OCI-LY1 (cell line): Measurements from ENCODE around the gene ZBTB46.
"Not testable (repeated sequence)": the region's sequence is repeated elsewhere in the genome, so short reads cannot be mapped to it uniquely, and the experiment has no call there.

ENCODE experiments used
- H2AFZ ChIP-seq: fragments of 200-600 bp; sonication (generic), shearing (Covaris generic); 2 replicates; pipeline ENCODE4 v1.6.0; 2014; ENCODE audit warnings: antibody characterized with exemption, mild to moderate bottlenecking, low read length
- H3F3A ChIP-seq: fragments of 200-600 bp; sonication (generic), shearing (Covaris generic); 2 replicates; pipeline ENCODE4 v1.6.0; 2014; ENCODE audit warnings: mild to moderate bottlenecking, antibody characterized with exemption, low read length, moderate library complexity; ENCODE audit not compliant: insufficient read depth
- H3K27ac ChIP-seq: fragments of 200-600 bp; sonication (generic); 2 replicates; pipeline ENCODE4 v1.5.1; 2014; ENCODE audit warnings: low read length, mixed run types, mild to moderate bottlenecking, low read depth; ENCODE audit not compliant: poor library complexity, severe bottlenecking
- H3K27me3 ChIP-seq: fragments of 200-600 bp; sonication (generic); 2 replicates; pipeline ENCODE4 v1.6.0; 2014; ENCODE audit warnings: antibody characterized with exemption, mild to moderate bottlenecking, low read length, moderate library complexity; ENCODE audit not compliant: insufficient read depth
- H3K36me3 ChIP-seq: fragments of 200-600 bp; sonication (generic); 2 replicates; pipeline ENCODE4 v1.6.1; 2014; ENCODE audit warnings: mild to moderate bottlenecking, antibody characterized with exemption, low read length, moderate library complexity, mixed read lengths; ENCODE audit not compliant: insufficient read depth
- H3K4me1 ChIP-seq: fragments of 200-600 bp; sonication (generic); 2 replicates; pipeline ENCODE4 v1.5.1; 2014; ENCODE audit warnings: mild to moderate bottlenecking, low read length, moderate library complexity; ENCODE audit not compliant: insufficient read depth, severe bottlenecking
- H3K4me2 ChIP-seq: fragments of 200-600 bp; sonication (generic), shearing (Covaris generic); 2 replicates; pipeline ENCODE4 v1.6.1; 2014; ENCODE audit warnings: low read length
- H3K4me3 ChIP-seq: fragments of 200-600 bp; sonication (generic); 2 replicates; pipeline ENCODE4 v1.5.1; 2014; ENCODE audit warnings: low read length, low read depth, mild to moderate bottlenecking, mixed read lengths; ENCODE audit not compliant: poor library complexity, severe bottlenecking
- H3K79me2 ChIP-seq: fragments of 200-600 bp; shearing (Covaris generic); 2 replicates; pipeline ENCODE4 v1.6.1; 2016; ENCODE audit warnings: mixed run types, low read length, mixed read lengths; ENCODE audit not compliant: insufficient read depth
- H3K9ac ChIP-seq: fragments of 200-600 bp; sonication (generic), shearing (Covaris generic); 2 replicates; pipeline ENCODE4 v1.6.1; 2014; ENCODE audit warnings: mild to moderate bottlenecking, low read length, mixed read lengths
- H3K9me2 ChIP-seq: fragments of 200-600 bp; sonication (generic), shearing (Covaris generic); 2 replicates; pipeline ENCODE4 v1.6.1; 2014; ENCODE audit warnings: low read depth, mild to moderate bottlenecking, low read length, mixed read lengths
- H3K9me3 ChIP-seq: fragments of 200-600 bp; shearing (Covaris generic); 2 replicates; pipeline ENCODE4 v1.6.1; 2014; ENCODE audit warnings: low read length, mixed read lengths
- H4K20me1 ChIP-seq: fragments of 200-600 bp; sonication (generic), shearing (Covaris generic); 2 replicates; pipeline ENCODE4 v1.6.0; 2016; ENCODE audit warnings: mild to moderate bottlenecking, low read length; ENCODE audit not compliant: insufficient read depth
- EZH2 ChIP-seq: fragments of 200-600 bp; sonication (generic), shearing (Covaris generic); IDR thresholded peaks from 2 replicates; pipeline ENCODE4 v1.8.0; 2017; ENCODE audit warnings: borderline replicate concordance, mixed run types, mild to moderate bottlenecking, antibody characterized with exemption, low read length, moderate library complexity, mixed read lengths
- TF ChIP-seq, protein P1 (sequence below): fragments of 200-600 bp; sonication (generic), shearing (Covaris generic); IDR thresholded peaks from 2 replicates; pipeline ENCODE4 v1.5.1; 2017; ENCODE audit warnings: mild to moderate bottlenecking, antibody characterized with exemption, low read length, moderate library complexity, mixed read lengths

Gene ZBTB46

DNA sequence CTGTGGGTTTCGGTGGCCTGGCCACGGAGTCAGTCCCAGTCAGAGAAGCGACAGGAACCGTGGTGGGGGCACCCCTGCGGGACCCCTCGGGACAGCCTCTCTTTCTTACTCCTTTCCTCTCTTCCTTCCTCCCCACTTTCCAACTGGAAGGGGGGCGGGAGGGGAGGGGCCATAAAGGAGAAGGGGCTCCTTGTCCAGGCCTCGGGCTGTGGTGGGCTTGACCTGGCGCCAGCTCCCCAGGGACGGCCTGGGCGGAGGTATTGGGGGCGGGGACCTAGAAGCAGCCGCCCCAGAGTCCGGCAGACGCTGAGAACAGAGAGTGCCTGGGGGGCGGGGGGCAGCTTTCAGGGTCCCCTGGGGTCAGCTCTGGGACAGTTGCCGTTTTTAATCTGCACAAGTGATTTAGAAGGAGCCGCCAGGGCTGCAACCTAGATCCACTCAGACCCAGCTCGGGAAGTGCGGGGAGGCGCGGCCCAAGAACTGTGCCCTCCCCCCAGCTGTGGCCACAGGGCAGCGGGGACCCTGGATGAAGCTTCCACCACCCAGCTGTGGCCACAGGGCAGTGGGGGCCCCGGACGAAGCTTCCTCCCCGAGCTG is 23.8 kb upstream of the ZBTB46 start:
- H4K20me1 ChIP-seq: no peaks in the 10 kb centered on the region
- no peak overlapping the region for H3K4me2 ChIP-seq
- H3F3A ChIP-seq: no peaks in the 10 kb centered on the region
- peaks cover 4% of the 10 kb centered on the region; the same call in 1 of the 2 replicates for H3K27me3 ChIP-seq
- no peak overlapping the region for H3K9ac ChIP-seq
- no peaks in the 10 kb centered on the region for H3K4me1 ChIP-seq
- no peak for TF ChIP-seq EZH2
- TF ChIP-seq, protein P1, sequence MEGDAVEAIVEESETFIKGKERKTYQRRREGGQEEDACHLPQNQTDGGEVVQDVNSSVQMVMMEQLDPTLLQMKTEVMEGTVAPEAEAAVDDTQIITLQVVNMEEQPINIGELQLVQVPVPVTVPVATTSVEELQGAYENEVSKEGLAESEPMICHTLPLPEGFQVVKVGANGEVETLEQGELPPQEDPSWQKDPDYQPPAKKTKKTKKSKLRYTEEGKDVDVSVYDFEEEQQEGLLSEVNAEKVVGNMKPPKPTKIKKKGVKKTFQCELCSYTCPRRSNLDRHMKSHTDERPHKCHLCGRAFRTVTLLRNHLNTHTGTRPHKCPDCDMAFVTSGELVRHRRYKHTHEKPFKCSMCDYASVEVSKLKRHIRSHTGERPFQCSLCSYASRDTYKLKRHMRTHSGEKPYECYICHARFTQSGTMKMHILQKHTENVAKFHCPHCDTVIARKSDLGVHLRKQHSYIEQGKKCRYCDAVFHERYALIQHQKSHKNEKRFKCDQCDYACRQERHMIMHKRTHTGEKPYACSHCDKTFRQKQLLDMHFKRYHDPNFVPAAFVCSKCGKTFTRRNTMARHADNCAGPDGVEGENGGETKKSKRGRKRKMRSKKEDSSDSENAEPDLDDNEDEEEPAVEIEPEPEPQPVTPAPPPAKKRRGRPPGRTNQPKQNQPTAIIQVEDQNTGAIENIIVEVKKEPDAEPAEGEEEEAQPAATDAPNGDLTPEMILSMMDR: no peak
- no peaks in the 10 kb centered on the region for H3K9me3 ChIP-seq
- no peak overlapping the region for H3K4me3 ChIP-seq
- H3K36me3 ChIP-seq: no peaks in the 10 kb centered on the region
- H3K9me2 ChIP-seq: no peaks in the 10 kb centered on the region
- H2AFZ ChIP-seq: no peak overlapping the region
- H3K27ac ChIP-seq: no peak overlapping the region
- no peaks in the 10 kb centered on the region for H3K79me2 ChIP-seq

DNA sequence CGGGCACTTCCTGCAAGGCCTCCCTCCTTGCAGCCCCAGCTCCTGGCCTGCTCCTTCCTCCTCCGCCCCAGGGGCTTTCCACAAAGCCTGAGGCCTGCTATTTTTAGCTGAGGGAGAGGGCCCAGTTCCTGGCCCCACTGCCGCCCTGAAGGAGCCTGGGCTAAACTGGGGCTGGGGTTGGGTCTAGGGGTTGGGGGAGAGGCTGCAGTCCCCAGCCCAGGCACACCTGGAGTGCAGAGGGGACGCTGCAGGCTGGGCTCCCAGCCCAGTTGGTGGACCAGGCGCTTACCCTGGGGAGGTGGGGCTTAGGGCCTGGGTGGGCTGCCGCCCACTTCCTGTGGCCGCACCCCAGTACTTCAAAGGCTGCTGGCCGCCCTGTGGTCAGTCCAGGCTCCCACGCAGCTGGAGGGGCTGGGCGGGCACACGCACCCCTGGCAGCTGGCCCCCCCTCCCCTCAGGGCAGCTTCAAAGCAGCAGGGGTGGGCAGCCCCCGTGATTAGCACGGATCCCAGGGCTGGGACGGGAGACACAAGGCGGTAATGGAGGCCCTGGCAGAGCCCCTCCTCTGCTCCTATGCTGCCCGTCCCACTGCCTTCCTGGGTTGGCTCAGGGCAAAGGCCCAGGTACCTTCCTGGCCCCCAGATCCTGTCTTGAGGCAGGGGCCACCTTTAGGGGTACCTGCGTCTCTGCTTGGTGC is 23.2 kb upstream of the ZBTB46 start:
- no peaks in the 10 kb centered on the region for H3K36me3 ChIP-seq
- H3K27me3 ChIP-seq: peaks cover 4% of the 10 kb centered on the region; the same call in 1 of the 2 replicates
- TF ChIP-seq, protein P1: no peak
- no peak for TF ChIP-seq EZH2
- no peak overlapping the region for H3K9ac ChIP-seq
- H3K9me3 ChIP-seq: no peaks in the 10 kb centered on the region
- H3F3A ChIP-seq: no peaks in the 10 kb centered on the region
- H3K79me2 ChIP-seq: no peaks in the 10 kb centered on the region
- H3K4me1 ChIP-seq: no peaks in the 10 kb centered on the region
- H2AFZ ChIP-seq: no peak overlapping the region
- no peaks in the 10 kb centered on the region for H4K20me1 ChIP-seq
- H3K27ac ChIP-seq: no peak overlapping the region
- no peaks in the 10 kb centered on the region for H3K9me2 ChIP-seq
- no peak overlapping the region for H3K4me2 ChIP-seq
- H3K4me3 ChIP-seq: no peak overlapping the region

DNA sequence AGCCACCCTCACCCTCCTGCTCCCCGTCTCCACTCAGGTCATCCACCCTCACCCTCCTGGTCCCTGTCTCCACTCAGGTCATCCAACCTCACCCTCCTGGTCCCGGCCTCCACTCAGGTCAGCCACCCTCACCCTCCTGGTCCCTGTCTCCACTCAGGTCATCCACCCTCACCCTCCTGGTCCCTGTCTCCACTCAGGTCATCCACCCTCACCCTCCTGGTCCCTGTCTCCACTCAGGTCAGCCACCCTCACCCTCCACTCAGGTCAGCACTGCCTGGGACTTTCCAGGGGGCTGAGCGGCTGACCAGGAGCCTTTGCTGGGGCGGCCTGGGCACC is 22.6 kb upstream of the ZBTB46 start:
- not testable (repeated sequence) for H3K27ac ChIP-seq, H3K9me2 ChIP-seq

DNA sequence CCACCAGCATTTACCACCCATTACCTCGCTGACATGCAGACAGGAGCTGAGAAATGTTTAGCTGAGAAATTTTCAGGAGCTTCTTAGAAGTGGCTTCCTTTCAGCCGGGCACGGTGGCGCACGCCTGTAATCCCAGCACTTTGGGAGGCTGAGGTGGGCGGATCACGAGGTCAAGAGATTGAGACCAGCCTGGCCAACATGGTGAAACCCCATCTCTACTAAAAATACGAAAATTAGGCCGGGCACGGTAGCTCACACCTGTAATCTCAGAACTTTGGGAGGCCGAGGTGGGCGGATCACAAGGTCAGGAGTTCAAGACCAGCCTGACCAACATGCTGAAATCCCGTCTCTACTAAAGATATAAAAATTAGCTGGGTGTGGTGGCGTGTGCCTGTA is 20.5 kb upstream of the ZBTB46 start:
- not testable (repeated sequence) for H3K9ac ChIP-seq, H3K27ac ChIP-seq, H3F3A ChIP-seq, H3K36me3 ChIP-seq, H3K9me2 ChIP-seq, H4K20me1 ChIP-seq, H3K27me3 ChIP-seq, H3K9me3 ChIP-seq, H3K4me3 ChIP-seq, H2AFZ ChIP-seq, H3K79me2 ChIP-seq, H3K4me1 ChIP-seq, H3K4me2 ChIP-seq

More for the DNA sequence above, 22.6 kb upstream of the ZBTB46 start:
- not testable (repeated sequence) for H3K9ac ChIP-seq, H3K4me1 ChIP-seq, H3K79me2 ChIP-seq, H3K9me3 ChIP-seq, H3K4me3 ChIP-seq, H3F3A ChIP-seq, H2AFZ ChIP-seq, H3K27me3 ChIP-seq, H3K4me2 ChIP-seq, H3K36me3 ChIP-seq, H4K20me1 ChIP-seq
